Sigmoid colon (tissue), 3 donors: ENCODE results near the gene ZNF680.

ENCODE experiments used
- CTCF ChIP-seq, 4 experiments: fragments of 450-650 bp in 3 of 4; fragments of 200-600 bp in 1 of 4; IDR thresholded peaks; one replicate each; pipeline ENCODE4 v1.5.1; 2016 to 2019; ENCODE audit warnings: antibody characterized with exemption in 4 of 4, mild to moderate bottlenecking in 3 of 4, moderate library complexity in 2 of 4
- POLR2A ChIP-seq, 2 donors: fragments of 450-650 bp; IDR thresholded peaks; one replicate each; pipeline ENCODE4 v1.6.1; 2016; ENCODE audit warnings: antibody characterized with exemption in 2 of 2, mild to moderate bottlenecking in 2 of 2, moderate library complexity in 2 of 2

GRCh38 chr7:64611717-64612116 is 48.8 kb upstream of the ZNF680 start:
- TF ChIP-seq CTCF (IDR thresholded peaks at IDR 0.05) (no peak), POLR2A (IDR thresholded peaks at IDR 0.05) (no peak)
